Upper lobe of left lung (tissue), 4 donors: ENCODE measurements around the gene FRAS1.

Experiments
- EP300 ChIP-seq, 4 donors: sonication (generic); formaldehyde crosslinking; IDR thresholded peaks; one replicate each; pipeline ENCODE4 v1.5.1; 2017; ENCODE audit warnings: antibody characterized with exemption in 4 of 4, control low read depth in 2 of 4
- POLR2A ChIP-seq, 4 donors: fragments of 450-650 bp; IDR thresholded peaks; one replicate each; pipeline ENCODE4 v1.5.1; 2016 to 2017; ENCODE audit warnings: antibody characterized with exemption in 4 of 4, mild to moderate bottlenecking in 2 of 4
- TF ChIP-seq, protein P1 (sequence below), 6 experiments: fragments of 450-650 bp in 4 of 6; fragments of 200-600 bp in 2 of 6; sonication (generic) in 2 of 6; IDR thresholded peaks; one replicate each; pipeline ENCODE4 v1.5.1; 2016 to 2019; ENCODE audit warnings: antibody characterized with exemption in 6 of 6

DNA sequence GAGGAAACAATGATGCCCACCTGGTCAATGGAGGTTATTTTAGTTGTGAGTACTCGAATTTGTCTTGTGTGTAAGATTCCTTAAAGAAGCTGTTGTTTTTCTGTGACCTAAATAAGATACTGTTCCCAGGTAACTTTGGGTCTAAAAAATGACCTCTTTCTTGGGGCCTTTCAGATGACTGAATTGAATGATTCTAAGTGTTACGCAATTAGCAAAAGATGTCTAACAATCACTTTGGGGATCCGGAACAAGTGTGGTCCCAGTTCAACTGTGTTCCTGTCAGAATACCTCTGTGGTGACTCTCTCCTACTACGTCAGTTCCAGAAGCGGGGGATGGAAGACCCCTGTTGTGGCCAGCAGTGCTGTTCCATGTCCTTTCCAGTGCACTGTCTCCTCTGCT lies 99.4 kb downstream of the FRAS1 start:
- TF ChIP-seq, protein P1, sequence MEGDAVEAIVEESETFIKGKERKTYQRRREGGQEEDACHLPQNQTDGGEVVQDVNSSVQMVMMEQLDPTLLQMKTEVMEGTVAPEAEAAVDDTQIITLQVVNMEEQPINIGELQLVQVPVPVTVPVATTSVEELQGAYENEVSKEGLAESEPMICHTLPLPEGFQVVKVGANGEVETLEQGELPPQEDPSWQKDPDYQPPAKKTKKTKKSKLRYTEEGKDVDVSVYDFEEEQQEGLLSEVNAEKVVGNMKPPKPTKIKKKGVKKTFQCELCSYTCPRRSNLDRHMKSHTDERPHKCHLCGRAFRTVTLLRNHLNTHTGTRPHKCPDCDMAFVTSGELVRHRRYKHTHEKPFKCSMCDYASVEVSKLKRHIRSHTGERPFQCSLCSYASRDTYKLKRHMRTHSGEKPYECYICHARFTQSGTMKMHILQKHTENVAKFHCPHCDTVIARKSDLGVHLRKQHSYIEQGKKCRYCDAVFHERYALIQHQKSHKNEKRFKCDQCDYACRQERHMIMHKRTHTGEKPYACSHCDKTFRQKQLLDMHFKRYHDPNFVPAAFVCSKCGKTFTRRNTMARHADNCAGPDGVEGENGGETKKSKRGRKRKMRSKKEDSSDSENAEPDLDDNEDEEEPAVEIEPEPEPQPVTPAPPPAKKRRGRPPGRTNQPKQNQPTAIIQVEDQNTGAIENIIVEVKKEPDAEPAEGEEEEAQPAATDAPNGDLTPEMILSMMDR (IDR thresholded peaks at IDR 0.05) = no peak
- TF ChIP-seq POLR2A (IDR thresholded peaks at IDR 0.05) = no peak
- no peak for TF ChIP-seq EP300 (IDR thresholded peaks at IDR 0.05)
